Stimulated activated CD4-positive, alpha-beta T cell treated with anti-CD3 and anti-CD28 coated beads, Interleukin-2, amount 100 ng/mL, for 24 hours (primary cell): Measurements from ENCODE around the gene MYOD1.

Experiments used
- DNase-seq, 2 donors: peaks; one replicate each; pipeline ENCODE4 v3.0.0-alpha.2; 2020

The MYOD1 gene

GRCh38 chr11:17735818-17736578 lies 16.6 kb downstream of the MYOD1 start:
- DNase-seq, result no peak

GRCh38 chr11:17736579-17736893 lies 17.2 kb downstream of the MYOD1 start:
- no peak for DNase-seq

GRCh38 chr11:17736930-17737817 lies 17.8 kb downstream of the MYOD1 start:
- DNase-seq, result no peak

GRCh38 chr11:17738151-17738973 lies 19.0 kb downstream of the MYOD1 start:
- DNase-seq, result no peak

GRCh38 chr11:17739945-17740338 lies 20.6 kb downstream of the MYOD1 start:
- DNase-seq, result no peak

GRCh38 chr11:17740649-17741235 lies 21.4 kb downstream of the MYOD1 start:
- DNase-seq, result no peak

GRCh38 chr11:17741487-17741886 lies 22.1 kb downstream of the MYOD1 start:
- DNase-seq, result no peak

GRCh38 chr11:17742019-17742418 lies 22.6 kb downstream of the MYOD1 start:
- DNase-seq, result no peak

- DNase-seq, result no peak
These were observed 23.8 kb downstream of the MYOD1 start for GRCh38 chr11:17743026-17743807.

- DNase-seq, result no peak
These were observed 24.4 kb downstream of the MYOD1 start for GRCh38 chr11:17743808-17744119.

GRCh38 chr11:17744151-17744940 lies 25.0 kb downstream of the MYOD1 start:
- DNase-seq, result no peak

- no peak for DNase-seq
These were observed 25.8 kb downstream of the MYOD1 start for GRCh38 chr11:17745023-17745772.

GRCh38 chr11:17746096-17746495 lies 26.7 kb downstream of the MYOD1 start:
- no peak for DNase-seq

GRCh38 chr11:17747131-17747955 lies 28.0 kb downstream of the MYOD1 start:
- DNase-seq, result no peak

GRCh38 chr11:17748044-17748443 lies 28.7 kb downstream of the MYOD1 start:
- DNase-seq, result no peak

- no peak for DNase-seq
These were observed 29.7 kb downstream of the MYOD1 start for GRCh38 chr11:17748761-17749721.

- no peak for DNase-seq
These were observed 30.8 kb downstream of the MYOD1 start for GRCh38 chr11:17750013-17750800.

- DNase-seq, result no peak
These were observed 31.4 kb downstream of the MYOD1 start for GRCh38 chr11:17750801-17751165.
